Naive thymus-derived CD8-positive, alpha-beta T cell (primary cell): ENCODE results near the gene ZNF182. TPM values are rescaled to one million over a fixed set of nuclear protein-coding genes. Genes with fewer than 3 reads are reported as not detected.
"Not testable (repeated sequence)": the region's sequence is repeated elsewhere in the genome, so short reads cannot be mapped to it uniquely, and the experiment has no call there.

Source experiments
- ATAC-seq, 2 donors: fragments of 150-1000 bp; cut with Tn5 transposase in 1 of 2; sonication (Bioruptor Pico), chemical (Tn5 transposase) in 1 of 2; 1 replicate in 1 of 2; 2 replicates in 1 of 2; pipeline ENCODE4 v1.10.0; 2021; ENCODE audit warnings: mild to moderate bottlenecking in 2 of 2, moderate library complexity in 2 of 2
- POLR2A ChIA-PET: fragments of 350-600 bp; sonication (Branson Sonifier 250); formaldehyde crosslinking; loops from one replicate; lab custom pipeline; 2021; ENCODE audit warnings: antibody characterized with exemption; lab: Charles Lee
- DNase-seq, 10 donors: peaks; one replicate each; pipeline versions ENCODE4 v3.0.0 to v3.0.0-alpha.2; 2020 to 2022
- H3K27ac Mint-ChIP-seq, 10 donors: one replicate each; pipeline ENCODE4 v1.8.0; 2020 to 2022; ENCODE audit warnings: mild to moderate bottlenecking in 10 of 10, mixed read lengths in 10 of 10, moderate library complexity in 4 of 10, inconsistent platforms in 1 of 10
- H3K27me3 Mint-ChIP-seq, 5 donors: one replicate each; pipeline ENCODE4 v1.8.0; 2021 to 2022; ENCODE audit warnings: mixed read lengths in 5 of 5
- H3K36me3 Mint-ChIP-seq, 3 donors: one replicate each; pipeline ENCODE4 v1.8.0; 2020 to 2022; ENCODE audit warnings: mixed read lengths in 3 of 3, mild to moderate bottlenecking in 2 of 3, inconsistent platforms in 1 of 3
- H3K4me1 Mint-ChIP-seq, 4 donors: one replicate each; pipeline ENCODE4 v1.8.0; 2021 to 2022; ENCODE audit warnings: mixed read lengths in 4 of 4
- H3K4me3 Mint-ChIP-seq, 10 donors: one replicate each; pipeline ENCODE4 v1.8.0; 2020 to 2022; ENCODE audit warnings: mild to moderate bottlenecking in 10 of 10, mixed read lengths in 10 of 10, moderate library complexity in 6 of 10, inconsistent platforms in 1 of 10
- H3K9me3 Mint-ChIP-seq, 9 donors: one replicate each; pipeline ENCODE4 v1.8.0; 2020 to 2022; ENCODE audit warnings: mixed read lengths in 9 of 9, mild to moderate bottlenecking in 3 of 9, inconsistent platforms in 1 of 9, moderate library complexity in 1 of 9
- polyA plus RNA-seq, 3 donors: library from polyadenylated mRNA; unstranded; fragments of 300-500 nt; fragmentation: Illumina TruSeq; gene quantifications; one replicate each; pipeline ENCODE4 v1.2.3, GENCODE V29; 2021
- total RNA-seq, 8 experiments: library from RNA in 2 of 8; stranded (reverse) in 2 of 8; gene quantifications; one replicate each; pipeline ENCODE4 v1.2.3 and lab custom pipeline; 2021 to 2026

Gene ZNF182
- total and polyA plus RNA-seq, 5 experiments from 2014 or later, result 3.7 to 14.6 (median 7.6) TPM

- H3K4me1 Mint-ChIP-seq, result peaks cover 2 to 11% (median 8%) of the 10 kb centered on the region in 4 donors
- H3K36me3 Mint-ChIP-seq, result no peaks in the 10 kb centered on the region
- ATAC-seq (no peak), DNase-seq (no peak)
- H3K9me3 Mint-ChIP-seq, result peaks cover 0 to 2% (median 0%) of the 10 kb centered on the region in 9 donors
- H3K27me3 Mint-ChIP-seq, result peaks cover 0 to 2% (median 0%) of the 10 kb centered on the region in 5 donors
- peak overlapping the region; percentile 81 to 91 (median 88) for H3K4me3 Mint-ChIP-seq
- peak overlapping the region in 6 of 10 donors; percentile 13 to 84 (median 64) for H3K27ac Mint-ChIP-seq
- POLR2A ChIA-PET, result interaction anchor here (0.9 kb wide), 1 partner anchor 100 kb away, joined by 3 read pairs; the partner anchor contains the start of gene ZNF81
These were observed 66.9 kb downstream of the ZNF182 start for GRCh38 chrX:47936940-47937317.

- POLR2A ChIA-PET, result interaction anchor here (0.9 kb wide), 1 partner anchor 100 kb away, joined by 3 read pairs; the partner anchor contains the start of gene ZNF81
- Mint-ChIP-seq H3K27me3 (peaks cover 0 to 2% (median 0%) of the 10 kb centered on the region in 5 donors), H3K36me3 (no peaks in the 10 kb centered on the region), H3K4me1 (peaks cover 2 to 11% (median 8%) of the 10 kb centered on the region in 4 donors), H3K9me3 (peaks cover 0 to 2% (median 0%) of the 10 kb centered on the region in 9 donors), H3K27ac (peak overlapping the region; percentile 16 to 87 (median 68)), H3K4me3 (peak overlapping the region; percentile 81 to 91 (median 88))
- peak; percentile 60 to 65 for ATAC-seq
- DNase-seq, result peak in 6 of 10 donors; percentile 2 to 23 (median 13)
These were observed 67.4 kb downstream of the ZNF182 start for GRCh38 chrX:47936224-47936939.

- Mint-ChIP-seq H3K4me1 (peaks cover 2 to 11% (median 8%) of the 10 kb centered on the region in 4 donors), H3K9me3 (peaks cover 0 to 2% (median 0%) of the 10 kb centered on the region in 9 donors), H3K27ac (no peak overlapping the region), H3K27me3 (peaks cover 0 to 2% (median 0%) of the 10 kb centered on the region in 5 donors), H3K36me3 (no peaks in the 10 kb centered on the region), H3K4me3 (no peak overlapping the region)
- ATAC-seq (no peak), DNase-seq (no peak)
- POLR2A ChIA-PET, result no interaction called here
These were observed 69.8 kb downstream of the ZNF182 start for GRCh38 chrX:47933946-47934345.

- DNase-seq, H3K36me3 Mint-ChIP-seq, H3K27me3 Mint-ChIP-seq, H3K27ac Mint-ChIP-seq, ATAC-seq, POLR2A ChIA-PET, H3K9me3 Mint-ChIP-seq, H3K4me3 Mint-ChIP-seq: not testable (repeated sequence)
- peaks cover 2 to 12% (median 8%) of the 10 kb centered on the region in 4 donors for H3K4me1 Mint-ChIP-seq
These were observed 71.8 kb downstream of the ZNF182 start for GRCh38 chrX:47931970-47932369.

GRCh38 chrX:47927212-47927611 is 76.6 kb downstream of the ZNF182 start:
- Mint-ChIP-seq H3K27me3 (no peaks in the 10 kb centered on the region), H3K4me1 (peaks cover 0 to 5% (median 0%) of the 10 kb centered on the region in 4 donors), H3K36me3 (peaks cover 0 to under 1% (median 0%) of the 10 kb centered on the region in 3 donors), H3K4me3 (no peak overlapping the region), H3K9me3 (peaks cover 0 to 5% (median 0%) of the 10 kb centered on the region in 9 donors), H3K27ac (no peak overlapping the region)
- DNase-seq (no peak), ATAC-seq (no peak)
- POLR2A ChIA-PET, result no interaction called here

Other genes with a start within 250 kb of the ZNF182 start
- 10 to 100 TPM; 12.7 to 13.3 TPM for gene ZNF81, start 167.1 kb downstream of the ZNF182 start, total RNA-seq
- gene ZNF81, start 167.1 kb downstream of the ZNF182 start, polyA plus RNA-seq, result 1 to 10 TPM; 1.5 to 4.8 (median 4.0) TPM
- not detected for gene SPACA5, start 3.0 kb upstream of the ZNF182 start, total RNA-seq
- gene SPACA5, start 3.0 kb upstream of the ZNF182 start, polyA plus RNA-seq, result not detected
- gene ZNF630, start 67.7 kb upstream of the ZNF182 start, total RNA-seq, result 1 to 10 TPM; 5.2 to 5.8 TPM
- 1 to 10 TPM in 1 of 3 donors, under 1 TPM in 2; 0.32 to 2.1 (median 0.77) TPM for gene ZNF630, start 67.7 kb upstream of the ZNF182 start, polyA plus RNA-seq
- gene SPACA5B, start 126.6 kb upstream of the ZNF182 start, total RNA-seq, result not detected
- not detected for gene SPACA5B, start 126.6 kb upstream of the ZNF182 start, polyA plus RNA-seq
- gene SSX5, start 192.8 kb upstream of the ZNF182 start, total RNA-seq, result not detected
- not detected for gene SSX5, start 192.8 kb upstream of the ZNF182 start, polyA plus RNA-seq